HG03378 (cell line): ENCODE data around the gene CALM3.
"Not testable (repeated sequence)": the region's sequence is repeated elsewhere in the genome, so short reads cannot be mapped to it uniquely, and the experiment has no call there.

ENCODE experiments used
- ATAC-seq: cut with Tn5 transposase; IDR thresholded peaks from one replicate; pipeline ENCODE4 v1.9.1; 2021; ENCODE audit warnings: mild to moderate bottlenecking, moderate library complexity; ENCODE audit not compliant: unreplicated experiment

CALM3 gene

DNA sequence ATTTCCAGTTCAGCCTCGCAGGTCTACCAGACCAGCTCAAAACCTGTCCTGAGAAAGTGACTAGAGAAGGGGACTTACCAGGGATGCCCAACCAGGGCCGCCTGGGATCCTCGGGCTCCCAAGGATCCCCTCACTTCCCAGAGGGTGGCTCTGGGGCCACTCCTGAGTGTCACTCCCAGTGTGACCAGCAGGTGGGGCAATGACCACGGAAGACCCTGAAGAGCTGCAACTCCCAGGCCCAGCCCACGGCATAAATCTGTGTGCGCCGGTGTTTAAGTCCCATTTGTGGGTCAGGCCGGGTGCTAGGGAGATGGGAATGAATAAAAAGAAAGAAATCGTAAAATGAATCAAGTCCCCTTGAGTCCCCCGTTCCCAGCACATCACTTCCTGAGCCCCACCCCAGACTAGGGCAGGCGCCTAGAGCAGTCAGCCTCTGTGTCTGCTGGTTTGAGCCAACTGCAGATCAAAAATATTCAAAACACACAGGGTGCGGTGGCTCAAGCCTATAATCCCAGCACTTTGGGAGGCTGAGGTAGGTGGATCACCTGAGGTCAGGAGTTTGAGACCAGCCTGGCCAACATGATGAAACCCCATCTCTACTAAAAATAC lies 13.1 kb downstream of the CALM3 start:
- no peak for ATAC-seq

DNA sequence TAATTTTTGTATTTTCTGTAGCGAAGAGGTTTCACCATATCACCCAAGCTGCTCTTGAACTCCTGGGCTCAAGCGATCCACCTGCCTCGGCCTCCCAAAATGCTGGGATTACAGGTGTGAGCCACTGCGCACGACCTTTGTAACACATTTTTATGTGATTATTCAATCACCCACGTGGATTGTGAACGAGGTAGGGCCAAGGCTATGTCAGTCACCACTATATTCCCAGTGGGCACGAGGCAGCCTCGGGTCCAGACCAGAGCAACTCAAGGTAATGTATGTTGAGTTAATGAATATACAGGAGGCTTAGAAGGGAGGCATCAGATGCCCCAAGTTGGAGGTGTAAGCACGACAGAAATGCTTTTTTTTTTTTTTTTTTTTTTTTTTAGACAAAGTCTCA lies 14.8 kb downstream of the CALM3 start:
- no peak for ATAC-seq

DNA sequence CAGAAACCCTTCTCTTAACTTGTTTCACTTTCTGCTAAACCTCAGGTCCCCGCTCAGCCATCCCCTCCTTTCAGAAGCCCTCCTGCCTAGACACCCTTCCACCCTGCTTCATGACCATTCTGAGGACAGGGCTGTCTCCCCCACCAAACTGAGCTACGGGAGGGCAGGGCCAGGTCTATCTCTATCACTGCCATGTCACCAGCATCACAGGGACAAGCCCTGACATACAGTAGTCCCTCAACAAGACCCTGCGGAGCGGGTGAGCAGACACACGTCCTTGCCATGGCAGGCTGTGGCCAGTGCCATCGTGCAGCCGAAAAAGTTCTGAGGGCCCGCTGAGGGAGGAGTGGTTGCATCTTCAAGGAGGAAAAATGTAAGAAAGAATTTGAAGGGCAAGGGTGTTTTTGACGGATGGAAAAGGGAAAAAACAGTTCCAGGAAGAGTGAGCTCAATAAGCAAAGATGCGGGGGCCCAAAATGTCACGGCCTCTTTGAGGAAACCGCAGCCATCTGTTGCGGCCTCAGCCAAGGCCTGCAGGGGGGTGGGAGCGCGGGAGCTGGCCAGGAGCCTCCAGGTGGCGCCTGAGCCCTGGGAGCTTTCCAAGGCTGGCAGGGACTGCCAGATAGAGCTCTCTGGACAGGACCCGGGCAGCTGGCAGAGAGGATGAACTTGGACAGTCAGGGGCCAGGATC lies 15.6 kb downstream of the CALM3 start:
- no peak for ATAC-seq

DNA sequence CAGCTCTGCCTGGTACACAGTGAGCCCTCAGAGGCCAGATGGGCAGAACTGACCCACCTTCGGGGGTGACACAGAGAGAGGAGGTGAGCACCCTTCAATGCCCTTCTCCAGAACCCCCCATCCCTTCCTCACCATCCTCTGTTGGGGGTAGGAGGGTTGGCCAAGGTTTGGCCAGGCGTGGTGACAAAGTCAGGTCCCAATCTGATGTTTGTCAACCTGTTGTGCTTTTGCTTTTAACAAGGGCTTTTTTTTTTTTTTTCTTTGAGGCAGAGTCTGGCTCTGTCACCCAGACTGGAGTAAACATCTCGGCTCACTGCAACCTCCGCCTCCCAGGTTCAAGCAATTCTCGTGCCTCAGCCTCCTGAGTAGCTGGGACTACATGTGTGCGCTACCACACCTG lies 16.5 kb downstream of the CALM3 start:
- ATAC-seq, result no peak

DNA sequence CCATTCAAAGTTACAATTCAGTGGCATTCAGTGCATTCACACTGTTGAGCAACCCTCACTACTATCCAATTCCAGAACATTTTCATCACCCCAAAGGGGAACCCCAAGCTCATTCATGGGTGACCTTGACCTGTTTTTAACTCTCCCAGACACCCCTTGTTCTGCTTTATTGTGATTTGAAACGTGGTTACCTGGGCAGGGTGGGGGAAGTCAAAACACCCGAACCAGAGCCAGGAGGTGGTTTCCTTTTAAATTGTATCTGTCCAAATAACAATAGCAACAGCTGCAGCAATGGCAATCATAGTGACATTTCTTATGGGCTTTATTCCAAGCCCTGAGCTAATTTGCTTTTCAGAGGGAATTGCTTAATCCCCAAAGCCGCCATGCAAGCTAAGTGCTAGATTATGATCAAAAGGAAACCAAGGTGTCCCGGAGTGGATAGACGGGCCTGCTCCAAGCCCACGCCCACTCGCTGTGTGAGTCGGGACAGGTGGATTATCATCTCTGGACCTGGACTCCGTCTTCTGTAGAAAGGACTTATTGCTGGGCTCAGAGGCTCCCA lies 17.6 kb downstream of the CALM3 start:
- no peak for ATAC-seq

DNA sequence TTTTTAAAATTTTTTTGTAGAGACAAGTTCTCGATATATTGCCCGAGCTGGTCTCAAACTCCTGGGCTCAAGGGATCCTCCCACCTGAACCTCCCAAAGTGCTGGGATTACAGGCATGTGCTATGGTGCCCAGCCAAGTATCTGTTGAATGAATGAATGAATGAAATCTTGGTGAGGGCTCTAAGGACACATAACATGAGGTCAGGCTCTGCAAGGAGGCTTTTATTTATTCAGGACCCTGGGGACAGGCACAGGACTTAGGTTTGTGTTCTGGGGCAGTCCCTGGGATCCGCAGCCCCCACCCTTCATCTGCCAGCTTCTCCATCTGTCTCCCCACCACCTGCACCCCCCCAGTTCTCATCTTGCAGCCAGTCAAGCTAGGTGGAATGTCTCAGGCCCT lies 19.1 kb downstream of the CALM3 start:
- no peak for ATAC-seq

DNA sequence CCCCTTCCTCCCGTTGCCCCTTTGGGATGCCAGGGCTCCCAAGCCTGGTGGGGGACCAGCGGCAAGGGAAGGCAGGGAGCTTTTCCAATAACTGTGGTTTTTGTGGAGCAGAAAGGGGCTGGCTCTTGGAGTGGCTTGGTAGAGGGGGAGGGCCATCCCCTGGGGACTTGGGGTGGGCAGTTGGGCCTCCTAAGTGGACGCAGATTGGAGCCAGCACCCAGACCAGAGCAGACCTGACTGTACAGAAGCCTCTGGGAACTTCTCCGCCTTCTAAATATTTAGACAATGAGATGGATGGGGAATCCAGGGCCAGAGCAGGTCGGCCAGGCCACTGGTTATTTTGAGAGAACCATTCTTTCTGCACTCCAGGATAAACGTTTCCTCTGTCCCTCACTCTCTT lies 19.6 kb downstream of the CALM3 start:
- no peak for ATAC-seq

DNA sequence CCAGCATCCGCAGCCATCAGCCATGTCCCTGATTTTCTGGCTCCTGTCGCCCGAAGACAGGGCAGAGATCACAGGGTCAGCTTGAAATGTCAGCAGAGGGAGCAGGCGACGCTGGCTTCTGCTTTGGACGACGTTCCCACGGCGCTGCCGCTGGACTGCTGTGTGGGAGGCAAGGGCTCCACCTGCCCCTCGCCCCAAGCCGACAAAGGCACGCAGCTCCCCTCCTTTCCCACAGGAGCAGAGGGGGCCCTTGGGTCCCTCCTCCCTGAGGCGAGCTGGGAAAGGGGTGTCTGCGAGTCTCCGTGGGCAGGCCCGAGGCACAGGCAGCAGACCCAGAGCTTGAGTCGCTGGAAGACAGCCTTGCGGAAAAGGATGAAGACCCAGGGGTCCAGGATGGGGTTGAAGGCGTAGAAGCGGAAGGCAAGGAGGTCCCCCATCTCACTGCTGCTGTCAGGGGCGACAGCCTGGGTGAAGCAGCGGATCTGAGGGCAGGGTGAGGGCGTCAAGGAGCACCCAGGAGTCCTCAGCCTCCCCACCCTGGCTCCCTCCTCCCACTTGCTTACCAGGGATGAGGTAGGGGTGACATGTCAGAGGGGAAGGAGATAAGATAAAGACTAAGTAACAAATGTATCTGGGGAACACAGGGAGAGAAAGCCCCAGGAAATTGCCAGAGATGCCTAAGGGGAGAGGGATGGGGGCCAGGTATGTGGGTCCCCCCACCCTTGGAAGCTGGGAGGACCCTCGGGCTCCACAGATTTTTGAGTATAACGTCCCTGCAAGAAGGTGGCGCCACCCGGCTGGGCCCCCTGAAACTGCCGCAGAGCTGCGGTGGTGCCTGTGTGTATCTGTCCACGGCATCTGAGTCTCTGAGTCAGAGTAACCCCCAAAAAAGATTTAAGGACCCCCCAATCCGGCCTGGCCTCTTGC lies 20.3 kb downstream of the CALM3 start:
- ATAC-seq, result no peak

DNA sequence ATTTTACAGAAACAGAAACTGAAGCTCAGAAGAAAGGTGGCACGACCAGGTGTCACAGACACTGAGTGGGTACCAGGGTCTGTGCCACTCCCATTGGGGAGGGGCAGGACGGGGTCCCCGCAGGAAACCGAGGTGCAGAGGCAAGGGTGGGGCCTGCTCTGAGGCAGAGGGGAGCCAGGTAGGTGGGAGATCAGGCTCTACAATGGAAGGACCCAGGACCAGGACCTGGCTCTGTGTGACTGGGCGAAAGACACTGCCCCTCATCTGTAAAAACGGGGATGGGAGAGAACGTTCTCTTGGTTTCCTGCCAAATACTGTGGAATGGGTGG lies 21.0 kb downstream of the CALM3 start:
- ATAC-seq, result no peak

DNA sequence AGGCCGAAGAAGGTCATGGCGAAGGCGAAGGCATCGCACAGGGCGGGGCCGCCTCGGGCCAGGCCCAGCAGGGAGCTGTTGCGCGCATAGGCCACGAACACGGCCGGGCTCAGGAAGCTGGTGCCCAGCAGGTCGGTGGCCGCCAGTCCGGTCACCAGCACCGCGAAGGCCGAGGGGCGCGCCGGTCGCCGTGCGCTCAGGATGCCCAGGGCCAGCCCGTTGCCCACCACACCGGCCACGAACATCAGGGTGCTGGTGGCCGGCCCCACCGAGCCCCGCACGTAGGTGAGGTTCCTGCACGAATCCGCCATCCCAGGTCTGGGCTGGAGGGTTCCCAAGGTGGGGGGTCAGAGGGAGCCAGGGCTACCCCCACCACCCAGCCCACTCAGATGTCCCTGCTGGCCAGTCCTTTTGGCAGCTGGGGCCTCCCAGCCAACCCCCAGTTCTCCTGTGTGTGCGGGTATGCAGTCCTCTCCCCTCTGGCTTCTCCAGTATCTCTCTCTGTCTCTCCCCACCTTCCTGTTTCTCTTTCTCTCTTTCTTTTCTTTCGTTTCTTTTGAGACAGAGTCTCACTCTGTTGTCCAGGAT lies 22.9 kb downstream of the CALM3 start:
- no peak for ATAC-seq

DNA sequence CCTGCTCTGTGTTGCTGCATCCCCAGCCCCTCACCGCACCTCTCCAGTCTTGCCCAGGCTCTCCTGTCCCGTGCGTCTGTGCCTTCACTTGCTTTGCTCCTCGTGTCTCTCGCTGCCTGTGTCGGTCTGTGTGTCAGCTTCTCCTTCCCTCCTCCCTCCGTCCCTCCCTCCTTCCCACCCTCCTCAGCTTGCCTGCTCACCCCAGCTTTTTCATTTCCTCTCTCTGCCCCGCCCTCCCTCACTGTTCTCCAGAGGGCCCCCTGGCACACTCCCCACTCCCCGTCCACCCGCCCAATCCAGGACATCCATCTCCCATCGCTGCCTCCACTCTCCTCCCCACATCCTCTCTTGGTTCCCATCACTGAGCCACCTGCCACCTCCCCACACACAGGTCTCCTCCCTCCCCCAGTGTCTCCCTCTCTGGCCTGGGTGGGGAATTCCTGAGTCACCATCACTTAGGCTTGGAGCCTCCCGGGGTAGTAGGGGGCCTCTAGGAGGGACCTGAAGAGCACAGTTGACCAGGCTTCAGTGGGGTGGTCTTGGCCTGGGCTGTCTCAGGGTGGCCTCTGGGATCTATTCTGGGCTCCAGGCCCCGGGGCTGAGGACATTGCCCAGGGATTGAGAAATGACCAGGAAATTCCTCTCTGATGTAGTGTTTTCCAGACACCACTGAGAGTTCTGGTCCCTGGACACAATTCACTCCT lies 24.0 kb downstream of the CALM3 start, which contains the start of gene PTGIR:
TSS of gene PTGIR (minus strand) at position 132 of the 704 bp plus-strand sequence. CDS start 864 bp downstream, outside the sequence.
- ATAC-seq, result no peak

DNA sequence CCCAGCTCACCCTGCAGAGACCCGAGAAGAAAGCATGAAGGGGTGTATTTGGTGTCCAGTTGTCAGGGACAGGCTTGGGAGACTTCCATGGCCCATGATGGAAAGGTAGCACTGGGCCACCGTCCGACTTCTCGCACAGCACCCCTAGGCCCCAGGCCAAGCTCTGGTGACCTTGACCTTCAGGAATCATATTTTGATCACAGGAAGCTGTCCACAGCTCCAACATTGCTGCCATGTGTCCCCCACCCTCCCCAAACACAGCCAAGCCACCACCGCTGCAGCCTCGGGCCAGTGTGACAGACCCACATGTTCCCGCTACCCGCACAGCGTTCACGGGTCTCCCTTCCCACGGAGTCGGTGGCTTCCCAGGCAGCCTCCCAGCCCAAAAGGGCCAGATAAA lies 24.6 kb downstream of the CALM3 start:
- ATAC-seq, result no peak

DNA sequence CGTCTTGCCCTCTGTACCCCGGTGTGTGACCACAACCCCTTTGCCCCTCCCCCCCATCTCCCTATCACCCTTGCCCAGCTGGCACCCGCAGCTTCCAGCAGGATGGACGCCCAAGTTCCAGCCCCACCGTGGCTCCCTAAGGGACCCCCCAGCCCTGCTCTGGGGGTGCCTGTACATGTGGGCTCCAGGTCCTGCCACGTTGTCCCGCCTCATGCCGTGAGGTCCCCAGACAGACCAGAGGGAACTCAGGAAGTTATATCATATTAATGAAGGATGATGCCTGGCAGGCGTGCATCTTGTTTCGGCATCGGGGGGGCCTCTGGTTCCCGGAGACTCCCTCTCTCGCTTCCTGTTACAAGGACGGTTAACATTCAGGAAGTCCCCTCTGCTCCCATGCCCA lies 25.3 kb downstream of the CALM3 start:
- ATAC-seq, result no peak

DNA sequence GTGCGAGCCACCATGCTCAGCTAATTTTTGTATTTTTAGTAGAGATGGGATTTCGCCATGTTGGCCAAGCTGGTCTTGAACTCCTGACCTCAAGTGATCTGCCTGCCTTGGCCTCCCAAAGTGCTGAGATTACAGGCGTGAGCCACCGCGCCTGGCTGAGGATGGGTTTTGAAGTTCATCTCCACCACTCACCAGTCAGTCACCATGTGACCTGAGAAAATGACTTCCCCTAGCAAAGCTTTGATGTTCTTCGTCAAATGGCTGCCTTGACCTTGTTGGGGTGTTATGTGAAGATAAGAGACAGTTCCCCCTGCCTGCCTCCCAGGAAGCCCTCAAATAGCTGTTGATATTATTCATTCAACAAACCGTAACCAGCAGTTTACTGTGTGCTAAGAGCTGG lies 27.8 kb downstream of the CALM3 start:
- not testable (repeated sequence) for ATAC-seq

DNA sequence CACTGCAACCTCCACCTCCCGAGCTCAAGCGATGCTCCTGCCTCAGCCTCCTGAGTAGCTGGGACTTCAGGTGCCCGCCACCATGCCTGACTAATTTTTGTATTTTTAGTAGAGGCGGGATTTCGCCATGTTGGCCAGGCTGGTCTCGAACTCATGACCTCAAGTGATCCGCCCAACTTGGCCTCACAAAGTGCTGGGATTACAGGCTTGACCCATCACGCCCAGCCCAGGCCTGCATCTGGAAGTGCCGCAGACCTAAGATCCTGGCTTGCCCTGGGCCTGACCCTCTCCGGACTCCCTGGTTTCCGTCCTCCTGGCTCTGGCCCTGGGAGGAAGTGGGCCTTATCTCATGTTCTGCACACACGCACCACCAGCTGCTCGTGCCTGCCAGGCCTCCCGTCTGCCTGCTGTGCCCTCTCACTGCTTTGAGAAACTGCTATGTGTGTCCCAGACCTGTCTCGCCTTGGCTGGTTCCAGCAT lies 28.5 kb downstream of the CALM3 start:
- ATAC-seq, result no peak

DNA sequence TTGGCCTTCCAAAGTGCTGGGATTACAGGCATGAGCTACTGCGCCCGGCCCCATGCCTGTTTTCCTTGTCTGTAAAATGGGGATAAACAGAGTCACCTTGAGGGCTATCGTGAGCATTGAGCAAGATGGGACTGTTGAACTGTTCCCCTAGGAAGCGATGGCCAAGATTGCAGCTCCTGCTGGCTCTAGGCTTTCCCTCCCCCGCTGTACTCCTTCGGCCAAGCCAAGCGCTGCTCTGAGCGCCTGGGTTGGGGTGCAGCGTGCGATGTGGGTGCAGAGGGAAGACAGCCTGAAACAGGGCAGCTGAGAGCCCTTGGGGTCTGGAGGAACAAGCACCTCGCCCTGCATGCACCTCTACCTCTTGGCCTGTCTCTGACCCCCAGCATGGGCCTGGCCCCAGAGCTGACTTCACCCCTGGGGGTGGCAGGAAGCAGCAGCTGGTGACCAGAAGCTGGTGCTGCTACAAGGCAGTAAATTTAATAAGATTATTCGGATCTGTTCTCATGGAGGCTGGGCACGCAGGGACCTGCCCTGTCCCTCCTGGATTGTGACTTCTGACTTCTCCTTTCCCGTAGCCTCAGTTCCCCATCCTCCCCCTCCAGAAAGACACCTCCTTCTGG lies 29.6 kb downstream of the CALM3 start:
- no peak for ATAC-seq

DNA sequence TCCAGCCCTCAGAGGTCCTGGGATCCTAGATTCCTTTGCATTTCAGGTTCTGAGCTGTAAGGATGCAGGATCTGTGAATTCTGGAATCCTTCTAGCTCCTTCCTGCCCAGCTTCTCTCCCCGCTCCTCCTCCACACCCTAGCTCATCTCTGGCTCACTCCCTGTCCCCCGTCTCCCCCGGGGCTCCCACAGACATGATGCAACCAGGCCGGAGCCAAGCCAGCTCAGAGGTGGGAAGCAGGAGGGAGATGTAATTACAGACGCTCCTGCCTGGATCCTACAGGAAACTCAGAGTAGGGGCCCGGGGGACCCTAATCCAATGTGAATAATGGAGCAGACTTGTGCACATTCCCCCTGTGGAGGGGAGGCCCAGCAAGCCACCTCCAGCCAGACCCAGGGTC lies 30.4 kb downstream of the CALM3 start:
- ATAC-seq, result no peak

DNA sequence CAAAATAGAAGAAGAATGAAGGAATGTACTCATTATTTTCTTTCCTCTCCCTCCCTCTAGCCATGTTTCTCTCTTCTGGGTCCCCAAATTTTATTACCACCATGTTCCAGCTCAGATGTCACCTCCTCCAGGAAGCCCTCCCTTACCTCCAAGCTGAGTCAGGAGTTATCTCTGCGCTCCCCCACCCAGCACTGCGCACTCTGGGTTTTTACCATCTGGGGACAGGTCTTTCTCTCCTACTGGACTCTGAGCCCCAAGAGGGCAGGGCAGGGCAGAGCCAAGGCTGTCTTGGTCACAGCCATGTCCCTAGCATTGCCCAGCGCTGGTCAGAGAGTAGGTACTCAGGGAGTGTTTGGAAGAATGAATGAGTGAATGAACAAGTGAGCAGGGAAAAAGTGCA lies 32.0 kb downstream of the CALM3 start:
- ATAC-seq, result no peak

DNA sequence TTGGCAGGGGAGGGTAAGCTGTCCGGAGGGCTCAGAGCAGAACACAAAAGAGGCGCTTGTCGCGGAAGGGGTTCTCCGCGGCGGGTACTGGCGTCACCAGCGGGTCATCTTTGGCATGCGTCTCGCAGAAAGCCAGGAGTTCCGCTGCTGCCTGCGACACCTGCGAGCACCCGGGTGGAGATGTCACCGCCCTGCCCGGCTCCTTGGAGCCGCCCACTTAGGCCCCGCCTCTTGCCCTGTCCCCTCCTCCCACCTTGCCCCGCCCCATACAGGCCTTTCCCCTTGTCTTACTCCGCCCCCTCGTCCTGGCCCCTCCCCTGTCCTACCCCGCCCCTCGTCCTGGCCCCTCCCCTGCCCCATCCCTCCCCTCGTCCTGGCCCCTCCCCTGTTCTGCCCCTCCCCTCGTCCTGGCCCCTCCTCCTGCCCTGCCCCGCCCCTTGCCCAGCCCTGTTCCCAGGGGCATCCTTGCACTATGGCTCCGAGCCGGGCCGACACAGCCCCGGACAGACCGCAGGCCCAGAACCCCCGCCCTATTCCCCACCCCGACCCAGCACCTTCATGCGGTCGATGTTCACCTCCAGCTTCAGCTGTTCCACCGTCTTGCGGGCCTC lies 33.0 kb downstream of the CALM3 start:
- no peak for ATAC-seq
